ENCODE measurements around the gene CDK10.
"Not testable (repeated sequence)": the region's sequence is repeated elsewhere in the genome, so short reads cannot be mapped to it uniquely, and the experiment has no call there.

The CDK10 gene

GRCh38 chr16:89686520-89687091 is at the start of gene CDK10:
TSS of gene CDK10 (plus strand) at chr16:89686689. CDS start at chr16:89686711, 22 bp downstream.
- peak; percentile 75 to 81 for DNase-seq (ENCODE audit: low read depth in 2 of 2)

GRCh38 chr16:89637379-89637778 is 49.1 kb upstream of the CDK10 start:
- DNase-seq (ENCODE audit: low read depth in 2 of 2) = no peak

- DNase-seq (ENCODE audit: low read depth in 2 of 2) = no peak
These were observed 48.0 kb upstream of the CDK10 start for GRCh38 chr16:89638455-89638854.

- no peak for DNase-seq (ENCODE audit: low read depth in 2 of 2)
These were observed 47.1 kb upstream of the CDK10 start for GRCh38 chr16:89639385-89639784.

- DNase-seq (ENCODE audit: low read depth in 2 of 2) = no peak
These were observed 44.9 kb upstream of the CDK10 start for GRCh38 chr16:89641458-89642119.

GRCh38 chr16:89642574-89642973 is 43.9 kb upstream of the CDK10 start:
- DNase-seq (ENCODE audit: low read depth in 2 of 2) = no peak

- no peak for DNase-seq (ENCODE audit: low read depth in 2 of 2)
These were observed 42.7 kb upstream of the CDK10 start for GRCh38 chr16:89643769-89644300.

- DNase-seq (ENCODE audit: low read depth in 2 of 2) = no peak
These were observed 41.4 kb upstream of the CDK10 start for GRCh38 chr16:89645122-89645521.

- DNase-seq (ENCODE audit: low read depth in 2 of 2) = no peak
These were observed 40.2 kb upstream of the CDK10 start for GRCh38 chr16:89646270-89646669.

- DNase-seq (ENCODE audit: low read depth in 2 of 2) = no peak
These were observed 39.6 kb upstream of the CDK10 start for GRCh38 chr16:89646906-89647305.

GRCh38 chr16:89651584-89651983 is 34.9 kb upstream of the CDK10 start:
- no peak for DNase-seq (ENCODE audit: low read depth in 2 of 2)

GRCh38 chr16:89653656-89654295 is 32.7 kb upstream of the CDK10 start:
- no peak for DNase-seq (ENCODE audit: low read depth in 2 of 2)

- DNase-seq (ENCODE audit: low read depth in 2 of 2) = no peak
These were observed 31.3 kb upstream of the CDK10 start for GRCh38 chr16:89655062-89655643.

- no peak for DNase-seq (ENCODE audit: low read depth in 2 of 2)
These were observed 29.9 kb upstream of the CDK10 start for GRCh38 chr16:89656435-89657121.

GRCh38 chr16:89657442-89658220 is 28.9 kb upstream of the CDK10 start, which contains the start of the genes CHMP1A and SPATA33:
TSS of gene CHMP1A (minus strand) at chr16:89657708. CDS start at chr16:89657588, 120 bp downstream.
TSS of gene SPATA33 (plus strand) at chr16:89657836. CDS start at chr16:89657912, 76 bp downstream.
- peak; percentile 83 to 84 for DNase-seq (ENCODE audit: low read depth in 2 of 2)

- DNase-seq (ENCODE audit: low read depth in 2 of 2) = no peak
These were observed 28.1 kb upstream of the CDK10 start for GRCh38 chr16:89658221-89658879.

GRCh38 chr16:89660146-89660545 is 26.3 kb upstream of the CDK10 start:
- DNase-seq (ENCODE audit: low read depth in 2 of 2) = no peak

GRCh38 chr16:89661215-89661614 is 25.3 kb upstream of the CDK10 start:
- no peak for DNase-seq (ENCODE audit: low read depth in 2 of 2)

GRCh38 chr16:89664238-89664637 is 22.3 kb upstream of the CDK10 start:
- DNase-seq (ENCODE audit: low read depth in 2 of 2) = not testable (repeated sequence)

GRCh38 chr16:89667000-89667399 is 19.5 kb upstream of the CDK10 start:
- not testable (repeated sequence) for DNase-seq (ENCODE audit: low read depth in 2 of 2)
